GM21825 (cell line): Measurements from ENCODE around the gene PRKN.

ENCODE experiments used
- ATAC-seq: cut with Tn5 transposase; IDR thresholded peaks from one replicate; pipeline ENCODE4 v1.9.1; 2021; ENCODE audit warnings: mild to moderate bottlenecking, moderate library complexity; ENCODE audit not compliant: unreplicated experiment

Gene PRKN

GRCh38 chr6:162336359-162336758 lies 391.2 kb downstream of the PRKN start:
- no peak for ATAC-seq

GRCh38 chr6:162332365-162332764 lies 395.2 kb downstream of the PRKN start:
- no peak for ATAC-seq

GRCh38 chr6:162331911-162332310 lies 395.7 kb downstream of the PRKN start:
- ATAC-seq, result no peak

- no peak for ATAC-seq
Observed at GRCh38 chr6:162325826-162326225, 401.7 kb downstream of the PRKN start.

GRCh38 chr6:162325051-162325450 lies 402.5 kb downstream of the PRKN start:
- ATAC-seq, result no peak

- no peak for ATAC-seq
Observed at GRCh38 chr6:162315291-162315690, 412.3 kb downstream of the PRKN start.

- no peak for ATAC-seq
Observed at GRCh38 chr6:162313922-162314660, 413.5 kb downstream of the PRKN start.

- ATAC-seq, result no peak
Observed at GRCh38 chr6:162307865-162308264, 419.7 kb downstream of the PRKN start.

- ATAC-seq, result no peak
Observed at GRCh38 chr6:162306616-162307015, 420.9 kb downstream of the PRKN start.

GRCh38 chr6:162301128-162301527 lies 426.4 kb downstream of the PRKN start:
- ATAC-seq, result no peak

GRCh38 chr6:162294029-162294428 lies 433.5 kb downstream of the PRKN start:
- no peak for ATAC-seq

GRCh38 chr6:162292915-162293314 lies 434.7 kb downstream of the PRKN start:
- no peak for ATAC-seq

GRCh38 chr6:162290846-162291465 lies 436.6 kb downstream of the PRKN start:
- no peak for ATAC-seq

- ATAC-seq, result no peak
Observed at GRCh38 chr6:162289972-162290371, 437.6 kb downstream of the PRKN start.

GRCh38 chr6:162273986-162274385 lies 453.6 kb downstream of the PRKN start:
- ATAC-seq, result no peak

- no peak for ATAC-seq
Observed at GRCh38 chr6:162271922-162272321, 455.6 kb downstream of the PRKN start.

GRCh38 chr6:162270966-162271365 lies 456.6 kb downstream of the PRKN start:
- no peak for ATAC-seq

- no peak for ATAC-seq
Observed at GRCh38 chr6:162267641-162268040, 459.9 kb downstream of the PRKN start.

- ATAC-seq, result no peak
Observed at GRCh38 chr6:162267126-162267525, 460.4 kb downstream of the PRKN start.

GRCh38 chr6:162264581-162264980 lies 463.0 kb downstream of the PRKN start:
- no peak for ATAC-seq

- ATAC-seq, result no peak
Observed at GRCh38 chr6:162262466-162263196, 464.9 kb downstream of the PRKN start.

GRCh38 chr6:162261598-162261997 lies 466.0 kb downstream of the PRKN start:
- no peak for ATAC-seq
